Stimulated activated CD4-positive, alpha-beta T cell treated with anti-CD3 and anti-CD28 coated beads, Interleukin-15, amount 100 ng/mL, for 48 hours (primary cell): ENCODE measurements around the gene CLDN15.
"Not testable (repeated sequence)": the region's sequence is repeated elsewhere in the genome, so short reads cannot be mapped to it uniquely, and the experiment has no call there.

Source experiments
- DNase-seq, 2 donors: peaks; one replicate each; pipeline ENCODE4 v3.0.0-alpha.2; 2020; ENCODE audit warnings: low read depth in 2 of 2

Gene CLDN15

GRCh38 chr7:101237206-101238067 is at the start of gene CLDN15:
Gene CLDN15 (minus strand): TSS chr7:101237802. CDS start chr7:101237581, 221 bp downstream.
- DNase-seq, result no peak

DNA sequence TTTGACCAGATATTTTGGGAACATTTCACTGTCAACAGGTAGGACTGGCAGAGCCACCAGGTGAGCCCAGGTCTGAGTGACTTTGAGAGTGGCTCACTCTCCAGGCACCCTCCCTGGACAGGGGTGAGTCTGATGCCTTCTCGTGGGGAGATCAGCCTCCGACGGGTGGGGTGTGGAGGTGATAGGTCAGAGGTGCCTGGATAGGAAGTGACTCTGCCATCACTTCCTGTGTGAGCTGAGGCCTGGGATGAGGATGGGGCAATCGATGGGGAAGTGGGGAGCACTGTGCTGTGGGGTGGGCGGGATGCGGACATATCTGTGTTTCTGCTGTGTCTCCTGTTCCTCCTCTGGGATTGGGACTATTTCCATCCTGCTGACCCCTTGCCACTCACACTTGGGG is 49.4 kb upstream of the CLDN15 start:
- DNase-seq, result no peak

GRCh38 chr7:101285880-101286279 is 48.3 kb upstream of the CLDN15 start:
- DNase-seq, result not testable (repeated sequence)

DNA sequence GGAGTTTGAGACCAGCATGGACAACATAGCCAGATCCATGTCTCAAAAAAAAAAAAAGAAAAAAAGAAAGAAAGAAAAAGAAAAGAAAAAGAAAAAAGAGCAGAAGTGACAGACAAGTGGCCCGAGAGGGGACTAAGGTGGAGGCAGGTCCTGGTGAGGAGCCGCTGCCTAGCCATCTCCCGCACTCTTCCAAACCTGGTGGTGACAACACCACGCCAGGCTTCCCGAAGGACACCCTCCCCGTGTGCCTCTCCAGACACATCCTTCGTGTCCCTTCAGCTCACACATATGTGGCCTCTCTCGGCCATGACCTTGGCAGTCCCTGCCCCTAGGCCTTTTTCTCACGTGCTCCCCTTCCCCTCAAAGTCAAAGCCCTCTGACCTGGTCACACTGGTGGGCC is 47.6 kb upstream of the CLDN15 start:
- DNase-seq, result no peak

DNA sequence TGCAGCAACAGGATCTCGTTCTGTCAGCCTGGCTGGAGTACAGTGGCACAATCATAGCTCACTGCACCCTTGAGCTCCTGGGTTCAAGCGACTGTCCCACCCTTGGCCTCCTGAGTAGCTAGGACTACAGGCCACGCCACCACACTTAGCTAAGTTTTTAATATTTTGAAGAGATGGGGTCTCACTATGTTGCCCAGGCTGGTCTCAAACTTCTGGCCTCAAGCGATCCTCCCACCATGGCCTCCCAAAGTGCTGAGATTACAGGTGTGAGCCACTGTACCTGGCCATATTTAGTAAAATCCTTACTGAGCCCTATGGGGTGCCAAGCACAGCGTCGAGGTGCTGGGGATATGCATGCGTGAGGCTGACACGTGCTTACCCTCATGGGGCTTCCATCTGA is 43.3 kb upstream of the CLDN15 start:
- not testable (repeated sequence) for DNase-seq

GRCh38 chr7:101278461-101279292 is 41.1 kb upstream of the CLDN15 start:
- no peak for DNase-seq

- no peak for DNase-seq
Observed at GRCh38 chr7:101277155-101277554, 39.6 kb upstream of the CLDN15 start.

- no peak for DNase-seq
Observed at GRCh38 chr7:101273206-101273605, 35.6 kb upstream of the CLDN15 start.

GRCh38 chr7:101271021-101271420 is 33.4 kb upstream of the CLDN15 start:
- DNase-seq, result no peak

GRCh38 chr7:101269664-101270063 is 32.1 kb upstream of the CLDN15 start:
- no peak for DNase-seq

DNA sequence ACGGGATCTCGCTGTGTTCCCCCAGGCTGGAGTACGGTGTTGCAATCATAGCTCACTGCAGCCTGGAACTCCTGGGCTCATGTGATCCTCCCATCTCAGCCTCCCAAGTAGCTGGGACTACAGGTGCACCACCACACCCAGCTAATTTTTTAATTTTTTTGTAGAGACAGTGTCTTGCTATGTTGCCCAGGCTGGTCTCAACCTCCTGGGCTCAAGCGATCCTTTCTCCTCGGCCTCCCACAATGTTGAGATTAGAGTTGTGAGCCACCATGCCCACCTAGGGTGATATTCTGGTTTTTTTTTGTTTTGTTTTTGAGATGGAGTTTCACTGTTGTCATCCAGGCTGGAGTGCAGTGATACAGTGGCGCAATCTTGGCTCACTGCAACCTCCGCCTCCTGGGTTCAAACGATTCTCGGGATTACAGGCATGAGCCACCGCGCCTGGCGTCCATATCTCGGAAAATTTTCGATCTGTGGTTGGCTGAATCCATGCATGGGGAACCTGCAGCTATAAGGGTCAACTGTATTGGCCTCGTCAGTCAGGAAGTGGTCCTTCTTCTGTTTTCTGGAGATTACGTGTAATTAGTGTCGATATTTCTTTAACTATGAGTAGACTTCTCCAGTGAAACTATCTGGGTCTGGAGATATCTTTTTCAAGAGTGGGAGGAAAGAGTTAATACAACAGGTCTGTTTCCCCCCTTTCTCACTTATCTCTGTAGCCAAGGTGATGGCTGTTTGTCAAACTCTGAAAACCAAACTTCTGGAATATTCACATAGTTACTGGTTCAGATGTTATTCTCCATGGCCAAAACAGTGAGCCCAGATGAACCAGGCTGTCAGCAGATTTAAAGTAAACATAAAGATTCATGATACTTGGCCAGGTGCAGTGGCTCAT is 28.3 kb upstream of the CLDN15 start:
- DNase-seq, result no peak

GRCh38 chr7:101264102-101264706 is 26.6 kb upstream of the CLDN15 start:
- not testable (repeated sequence) for DNase-seq

GRCh38 chr7:101258243-101258731 is 20.7 kb upstream of the CLDN15 start:
- DNase-seq, result no peak

DNA sequence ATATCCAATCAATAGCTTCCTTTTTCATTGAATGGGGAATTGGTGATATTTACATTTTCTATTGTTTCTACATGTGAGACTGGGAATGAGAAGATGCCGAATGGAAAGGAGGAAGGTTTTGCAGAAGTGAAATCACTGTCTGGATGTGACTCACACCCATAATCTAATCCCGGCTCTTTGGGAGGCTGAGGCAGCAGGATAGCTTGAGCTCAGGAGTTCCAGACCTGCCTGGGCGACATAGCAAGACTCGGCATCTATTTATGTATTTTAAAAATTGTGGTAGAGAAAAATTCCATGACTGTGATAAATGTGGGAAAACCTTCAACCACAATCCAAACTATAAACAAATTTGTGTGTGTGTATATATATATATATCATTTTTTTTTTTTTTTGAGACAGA is 18.2 kb upstream of the CLDN15 start:
- no peak for DNase-seq

GRCh38 chr7:101253199-101253598 is 15.6 kb upstream of the CLDN15 start:
- DNase-seq, result not testable (repeated sequence)

DNA sequence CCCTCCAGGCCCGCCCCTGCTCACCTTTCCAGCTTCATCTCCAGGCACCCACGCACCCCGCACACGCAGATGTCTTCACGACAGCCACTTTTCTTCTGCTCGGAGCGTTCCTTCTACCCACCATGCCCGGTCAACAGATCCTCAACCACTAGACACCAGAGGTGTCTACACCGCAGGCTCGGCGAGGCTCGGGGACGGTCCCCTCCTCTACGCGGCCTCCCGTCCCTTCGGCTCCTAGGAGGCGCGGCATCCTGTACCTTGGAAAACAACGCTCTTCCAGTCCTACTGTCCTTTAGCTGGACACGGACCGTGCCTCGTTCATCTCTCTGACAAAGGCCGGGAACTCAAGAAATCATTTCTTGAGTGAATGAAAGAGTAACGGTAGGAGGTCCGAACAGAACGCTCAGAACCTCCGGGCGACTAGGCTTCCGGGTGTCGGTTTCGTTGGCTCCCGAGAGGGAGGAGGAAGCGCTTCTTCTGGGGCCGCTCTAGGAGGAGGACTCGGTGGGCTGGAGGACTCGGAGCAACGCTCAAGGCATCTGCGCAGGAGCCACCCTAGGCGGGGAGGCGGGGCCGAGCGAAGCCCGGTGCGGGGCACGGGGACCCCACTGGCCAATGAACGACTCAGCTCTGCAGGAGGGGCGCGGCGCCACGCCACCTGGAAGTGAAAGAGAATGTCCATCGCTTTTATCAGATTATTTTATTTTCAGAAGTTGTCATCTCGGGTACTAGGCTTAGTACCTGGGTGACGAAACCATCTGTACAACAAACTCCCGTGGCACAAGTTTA is 14.5 kb upstream of the CLDN15 start:
- DNase-seq, result peak; percentile 98 to 99

DNA sequence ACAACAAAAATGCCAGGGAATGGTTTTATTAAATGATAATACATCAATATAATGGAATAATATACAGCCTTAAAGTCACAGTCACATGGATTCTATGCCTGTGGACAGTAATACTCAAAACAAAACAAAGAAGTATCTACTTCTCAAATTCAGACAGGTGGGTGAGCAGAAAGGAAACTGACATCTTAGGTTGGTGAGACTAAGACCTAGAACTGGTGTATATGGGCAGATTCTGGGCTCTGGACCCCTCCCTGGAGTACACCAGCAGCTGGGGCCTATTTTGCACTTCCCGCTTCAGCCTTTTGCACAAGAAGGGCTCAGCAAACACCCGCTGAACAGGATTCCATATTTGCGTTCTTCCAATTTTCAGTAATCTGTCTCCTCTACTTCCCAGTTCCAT is 12.7 kb upstream of the CLDN15 start:
- no peak for DNase-seq

- DNase-seq, result no peak
Observed at GRCh38 chr7:101248276-101248675, 10.7 kb upstream of the CLDN15 start.

- DNase-seq, result no peak
Observed at GRCh38 chr7:101245147-101245668, 7.6 kb upstream of the CLDN15 start.
